Stimulated activated naive CD8-positive, alpha-beta T cell treated with anti-CD3 and anti-CD28 coated beads, Interleukin-15, Interleukin-2, amounts not matched to agents 100 ng/mL and 50 ng/mL, for 24 hours (primary cell): ENCODE results near the gene C2orf49.

Source experiments
- H3K27ac Mint-ChIP-seq: one replicate; pipeline ENCODE4 v1.8.0; 2021; ENCODE audit warnings: mild to moderate bottlenecking, mixed read lengths
- H3K27me3 Mint-ChIP-seq: one replicate; pipeline ENCODE4 v1.8.0; 2021; ENCODE audit warnings: mixed read lengths
- H3K36me3 Mint-ChIP-seq: one replicate; pipeline ENCODE4 v1.8.0; 2021; ENCODE audit warnings: low read depth, mixed read lengths
- H3K4me1 Mint-ChIP-seq: one replicate; pipeline ENCODE4 v1.8.0; 2021; ENCODE audit warnings: low read depth, mixed read lengths
- H3K4me3 Mint-ChIP-seq: one replicate; pipeline ENCODE4 v1.8.0; 2021; ENCODE audit warnings: mild to moderate bottlenecking, mixed read lengths
- H3K9me3 Mint-ChIP-seq: one replicate; pipeline ENCODE4 v1.8.0; 2021; ENCODE audit warnings: mixed read lengths

Gene C2orf49

DNA sequence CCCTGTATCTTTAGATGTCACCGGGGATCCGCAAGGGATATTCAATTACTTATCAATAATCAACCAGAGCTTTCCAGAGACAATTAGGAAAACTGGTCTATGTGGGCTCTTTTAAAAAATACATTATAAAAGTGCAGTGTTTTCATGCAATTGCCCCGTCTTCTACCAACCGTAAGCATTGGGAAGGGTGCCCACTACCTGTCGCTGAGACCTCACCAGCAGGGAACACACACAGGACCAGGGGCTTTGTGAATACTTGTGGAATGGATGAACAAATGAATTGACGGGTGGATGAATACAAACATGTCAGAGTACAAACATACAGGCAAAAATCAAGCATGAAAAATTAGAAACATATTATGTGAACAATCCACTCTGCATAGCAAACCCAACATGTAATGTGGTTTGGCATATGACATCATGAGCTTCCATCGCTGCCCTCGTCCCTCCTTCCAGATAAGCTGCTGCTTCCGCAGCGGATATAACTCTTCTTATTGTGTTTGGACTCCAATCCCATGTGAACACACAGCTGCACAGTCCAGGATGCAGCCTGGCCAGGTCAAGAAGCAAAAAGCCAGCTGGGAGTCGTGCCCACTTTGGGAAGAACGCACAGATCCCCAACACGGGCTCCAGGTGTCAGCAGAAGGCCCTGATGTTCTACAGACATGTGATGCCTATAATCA, 56.2 kb downstream of the C2orf49 start:
- H3K4me3 Mint-ChIP-seq = no peak overlapping the region
- H3K4me1 Mint-ChIP-seq = peaks cover 22% of the 10 kb centered on the region
- H3K36me3 Mint-ChIP-seq = no peaks in the 10 kb centered on the region
- H3K9me3 Mint-ChIP-seq = no peaks in the 10 kb centered on the region
- H3K27ac Mint-ChIP-seq = no peak overlapping the region
- peaks cover 16% of the 10 kb centered on the region for H3K27me3 Mint-ChIP-seq

DNA sequence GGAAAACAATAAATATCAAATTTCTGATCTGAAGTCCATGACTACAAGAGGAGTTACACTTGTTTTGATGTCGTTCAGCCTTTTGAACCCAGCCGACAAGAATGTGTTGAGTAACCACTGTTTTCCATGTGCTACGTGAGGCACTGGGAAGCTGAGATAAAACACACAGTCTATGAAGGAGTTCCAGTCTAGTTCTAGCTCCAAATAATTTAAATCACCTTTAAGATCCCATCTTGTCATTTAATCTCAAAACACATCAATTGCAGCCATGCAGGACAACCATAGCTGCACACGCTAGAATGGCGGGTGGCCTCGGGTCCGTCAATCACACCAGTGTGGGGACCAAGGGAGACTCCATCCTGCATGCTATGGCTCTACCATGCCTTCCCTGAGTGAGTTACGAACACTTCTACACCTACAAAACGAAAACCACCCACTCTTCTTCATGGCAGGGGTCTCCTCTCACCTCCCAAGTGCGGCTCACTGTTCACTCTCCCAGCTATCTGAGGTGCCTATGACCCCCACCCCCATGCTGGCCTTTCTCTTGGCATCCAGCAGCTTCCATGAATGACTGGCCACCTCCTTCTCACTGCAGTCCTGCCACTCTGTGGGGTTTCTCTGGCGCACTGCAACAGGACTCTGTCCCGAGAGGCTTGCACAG, 57.7 kb downstream of the C2orf49 start:
- no peaks in the 10 kb centered on the region for H3K9me3 Mint-ChIP-seq
- peaks cover 22% of the 10 kb centered on the region for H3K4me1 Mint-ChIP-seq
- H3K4me3 Mint-ChIP-seq = no peak overlapping the region
- peaks cover 24% of the 10 kb centered on the region for H3K27me3 Mint-ChIP-seq
- no peaks in the 10 kb centered on the region for H3K36me3 Mint-ChIP-seq
- no peak overlapping the region for H3K27ac Mint-ChIP-seq

DNA sequence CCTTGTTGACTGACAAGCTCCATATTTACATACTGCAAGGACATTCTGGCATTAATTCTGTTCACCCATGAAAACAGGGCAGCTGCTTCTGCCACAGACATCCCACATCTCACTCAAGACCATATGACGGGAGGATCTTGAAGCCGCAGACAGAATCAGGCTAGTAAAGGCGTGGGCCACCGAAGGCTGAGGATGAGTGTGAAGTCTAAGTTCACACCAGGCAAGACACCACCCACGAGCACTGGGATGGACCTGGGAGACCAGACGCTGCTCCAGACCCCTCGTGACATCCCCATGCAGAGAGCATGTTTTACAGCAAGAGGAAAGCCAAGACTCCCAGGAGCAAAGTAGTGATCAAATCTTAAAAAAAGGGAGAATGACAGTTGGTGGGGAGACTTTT, 58.4 kb downstream of the C2orf49 start:
- Mint-ChIP-seq H3K4me3 (no peak overlapping the region), H3K4me1 (peaks cover 22% of the 10 kb centered on the region), H3K27me3 (peaks cover 28% of the 10 kb centered on the region), H3K27ac (peak overlapping the region; percentile 23), H3K9me3 (no peaks in the 10 kb centered on the region), H3K36me3 (no peaks in the 10 kb centered on the region)

DNA sequence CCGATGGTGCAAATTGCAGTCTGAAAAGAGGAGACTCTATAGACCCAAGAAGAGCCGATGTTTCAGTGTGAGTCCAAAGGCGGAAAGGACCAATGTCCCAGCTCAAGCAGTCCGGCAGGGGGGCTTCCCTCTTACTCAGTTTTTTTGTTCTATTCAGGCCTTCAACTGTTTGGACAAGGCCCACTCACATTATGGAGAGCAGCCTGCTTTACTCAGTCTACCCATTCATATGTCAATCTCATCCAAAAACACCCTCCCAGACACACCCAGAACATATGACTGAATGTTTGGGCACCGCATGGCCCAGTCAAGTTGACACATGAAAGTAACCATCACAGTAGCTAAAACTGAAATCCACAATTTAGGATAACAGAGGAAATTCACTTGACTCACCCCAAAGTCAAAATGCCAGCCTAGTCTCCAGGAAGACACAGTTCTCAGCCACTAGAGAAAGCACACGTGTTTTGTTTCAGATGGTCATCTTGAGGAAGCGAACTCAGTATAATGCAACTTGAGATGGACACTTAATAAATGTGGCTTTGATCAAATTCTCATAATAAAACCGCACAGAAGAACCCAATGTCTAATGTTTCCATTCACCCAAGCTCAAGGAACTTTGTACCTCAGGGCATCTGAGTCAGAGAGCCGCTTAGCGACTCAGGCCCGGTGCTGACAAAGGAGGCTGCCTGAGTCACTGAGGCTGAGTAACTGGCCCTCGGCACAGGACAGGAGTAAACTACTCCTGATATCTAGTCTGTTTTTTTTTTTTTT, 59.1 kb downstream of the C2orf49 start:
- no peaks in the 10 kb centered on the region for H3K36me3 Mint-ChIP-seq
- H3K9me3 Mint-ChIP-seq = no peaks in the 10 kb centered on the region
- H3K4me3 Mint-ChIP-seq = peak overlapping the region; percentile 10
- H3K27ac Mint-ChIP-seq = peak overlapping the region; percentile 73
- peaks cover 28% of the 10 kb centered on the region for H3K27me3 Mint-ChIP-seq
- H3K4me1 Mint-ChIP-seq = peaks cover 22% of the 10 kb centered on the region

DNA sequence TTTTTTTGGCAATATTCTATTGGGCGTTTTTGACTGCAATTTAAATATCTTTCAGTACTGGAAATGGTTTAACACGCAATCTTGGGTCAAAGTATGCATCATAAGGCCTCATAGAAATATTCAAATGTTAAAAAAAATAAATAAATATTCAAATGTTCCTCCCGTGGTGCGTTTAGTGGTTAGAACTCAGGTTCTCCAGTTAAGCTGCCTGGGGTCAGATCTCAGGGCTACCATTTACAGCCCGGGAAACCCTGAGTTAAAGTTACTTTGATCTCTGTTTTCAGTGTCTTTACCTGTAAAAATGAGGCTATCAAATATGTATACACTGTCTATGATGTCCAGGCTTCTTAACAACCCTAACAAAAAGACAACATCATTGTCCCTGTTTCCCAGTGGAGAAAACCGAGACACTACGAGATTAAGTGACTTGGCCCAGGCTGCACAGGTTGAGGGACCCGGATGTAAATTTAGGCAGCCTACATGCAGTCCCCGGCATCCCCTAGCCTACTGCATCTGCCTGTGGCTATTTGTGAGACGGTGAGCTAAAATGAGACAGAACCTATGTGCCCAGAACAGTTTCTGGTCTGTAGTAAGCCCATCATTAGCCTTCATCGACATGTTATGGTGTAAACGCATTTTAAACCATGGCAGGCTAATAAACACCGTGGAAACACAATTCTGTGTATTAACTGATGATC, 59.8 kb downstream of the C2orf49 start:
- Mint-ChIP-seq H3K36me3 (no peaks in the 10 kb centered on the region), H3K4me1 (peaks cover 22% of the 10 kb centered on the region), H3K9me3 (no peaks in the 10 kb centered on the region), H3K4me3 (peak overlapping the region; percentile 83), H3K27ac (no peak overlapping the region), H3K27me3 (peaks cover 28% of the 10 kb centered on the region)

DNA sequence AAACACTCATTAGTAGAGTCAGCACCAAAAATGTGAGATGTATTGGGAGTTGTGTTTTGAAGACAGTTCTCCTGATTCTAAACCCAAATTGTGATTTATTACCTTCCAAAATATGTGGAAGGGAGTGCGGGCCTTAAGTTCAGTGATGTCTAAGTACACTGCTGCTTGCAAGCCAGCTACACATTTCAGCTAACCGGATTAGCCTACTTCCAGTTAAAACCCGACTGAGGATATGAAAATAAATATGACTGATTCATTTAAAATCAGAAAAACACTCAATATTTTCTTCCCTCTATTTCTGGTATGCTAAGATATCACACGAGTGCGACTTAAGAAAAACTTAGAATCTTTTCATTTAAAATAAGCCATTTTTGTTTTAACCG, 60.6 kb downstream of the C2orf49 start:
- Mint-ChIP-seq H3K27ac (peak overlapping the region; percentile 80), H3K36me3 (no peaks in the 10 kb centered on the region), H3K9me3 (no peaks in the 10 kb centered on the region), H3K4me1 (peaks cover 22% of the 10 kb centered on the region), H3K27me3 (peaks cover 28% of the 10 kb centered on the region), H3K4me3 (peak overlapping the region; percentile 83)

DNA sequence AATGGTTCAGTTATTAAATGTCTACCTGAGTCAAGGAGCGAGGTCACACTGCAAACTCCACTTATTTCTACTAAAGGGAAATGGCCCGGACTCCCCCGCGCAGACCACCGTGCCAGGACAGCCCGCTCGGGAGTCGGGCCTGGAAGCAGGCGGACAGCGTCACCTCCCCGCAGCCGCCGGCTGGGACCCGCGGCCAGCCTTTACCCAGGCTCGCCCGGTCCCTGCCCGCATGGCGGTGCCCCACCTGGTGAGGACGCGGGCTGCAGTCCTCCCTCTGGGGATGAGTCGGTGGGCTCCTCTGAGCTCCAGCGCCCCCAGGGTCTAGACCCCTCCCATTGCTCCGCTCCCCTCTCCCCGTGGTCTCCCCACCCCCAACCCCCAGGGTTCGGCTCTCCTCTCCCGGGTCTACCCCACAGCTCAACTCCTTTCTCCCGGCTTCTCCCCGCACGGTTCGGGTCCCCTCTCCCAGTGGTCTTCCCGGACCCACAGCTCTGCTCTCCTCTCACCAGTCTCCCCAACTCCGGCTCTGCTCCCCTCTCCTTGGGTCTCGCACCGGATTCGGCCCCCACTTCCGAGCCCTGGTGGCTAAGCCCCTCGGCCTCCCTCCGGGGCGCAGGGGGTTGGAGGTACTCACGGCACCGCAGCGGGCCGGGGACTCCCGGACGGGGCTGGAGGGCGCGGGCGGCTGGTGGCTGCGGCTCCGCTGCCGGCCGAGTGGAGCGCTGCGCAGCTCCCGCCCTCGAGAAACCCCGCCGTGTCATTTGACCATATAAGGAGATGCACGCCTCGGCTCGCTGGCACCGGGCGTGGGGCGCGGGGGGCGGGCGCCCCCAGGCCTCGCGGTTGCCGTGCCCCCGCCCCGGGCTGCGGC, 61.2 kb downstream of the C2orf49 start, which contains the start of gene FHL2:
FHL2 (minus strand) TSS at position 716 of the 871 bp plus-strand sequence. CDS start 12,535 bp downstream, outside the sequence.
- Mint-ChIP-seq H3K27ac (peak within 1 kb of the TSS; percentile 80), H3K27me3 (peaks cover 28% of the 10 kb centered on the region), H3K9me3 (no peaks in the 10 kb centered on the region), H3K36me3 (no peaks in the 10 kb centered on the region), H3K4me1 (peaks cover 22% of the 10 kb centered on the region), H3K4me3 (peak within 1 kb of the TSS; percentile 83)
